Activated naive CD8-positive, alpha-beta T cell treated with anti-CD3 and anti-CD28 coated beads, Interleukin-2, amount 10 ng/mL, durations not matched to agents 7 days and 5 days (primary cell): ENCODE data around the gene FKBP11. TPM values are rescaled to one million over a fixed set of nuclear protein-coding genes. Genes with fewer than 3 reads are reported as not detected.

ENCODE experiments used
- ATAC-seq: fragments of 150-1000 bp; cut with Tn5 transposase; one replicate; pipeline ENCODE4 v1.10.0; 2021; ENCODE audit warnings: low read depth, moderate library complexity
- POLR2A ChIA-PET: fragments of 350-600 bp; sonication (Branson Sonifier 250); formaldehyde crosslinking; loops from one replicate; lab custom pipeline; 2021; ENCODE audit warnings: antibody characterized with exemption; lab: Charles Lee
- DNase-seq: peaks from one replicate; pipeline ENCODE4 v3.0.0; 2021
- H3K27ac Mint-ChIP-seq: one replicate; pipeline ENCODE4 v1.8.0; 2022; ENCODE audit warnings: mild to moderate bottlenecking, mixed read lengths
- H3K27me3 Mint-ChIP-seq: one replicate; pipeline ENCODE4 v1.8.0; 2022; ENCODE audit warnings: mild to moderate bottlenecking, moderate library complexity, mixed read lengths
- H3K36me3 Mint-ChIP-seq: one replicate; pipeline ENCODE4 v1.8.0; 2021; ENCODE audit warnings: mild to moderate bottlenecking, mixed read lengths
- H3K4me1 Mint-ChIP-seq: one replicate; pipeline ENCODE4 v1.8.0; 2021; ENCODE audit warnings: mixed read lengths
- H3K4me3 Mint-ChIP-seq: one replicate; pipeline ENCODE4 v1.8.0; 2022; ENCODE audit warnings: mild to moderate bottlenecking, moderate library complexity, mixed read lengths
- H3K9me3 Mint-ChIP-seq: one replicate; pipeline ENCODE4 v1.8.0; 2021; ENCODE audit warnings: mixed read lengths
- total RNA-seq, 2 experiments: library from RNA; stranded (reverse); gene quantifications; one replicate each; pipeline ENCODE4 v1.2.3, GENCODE V29; 2021

The FKBP11 gene
- total RNA-seq, result 10 to 100 TPM; 51.9 to 53.4 TPM

GRCh38 chr12:48925304-48926011 lies at the start of gene FKBP11:
FKBP11 (minus strand) TSS chr12:48925492; CDS start chr12:48925428, 64 bp downstream.
- DNase-seq (peak; percentile 75), ATAC-seq (peak; percentile 87)
- H3K36me3 Mint-ChIP-seq, result peaks cover 9% of the 10 kb centered on the region
- H3K27ac Mint-ChIP-seq, result peak within 1 kb of the TSS; percentile 90
- H3K27me3 Mint-ChIP-seq, result no peaks in the 10 kb centered on the region
- H3K9me3 Mint-ChIP-seq, result no peaks in the 10 kb centered on the region
- H3K4me1 Mint-ChIP-seq, result peaks cover 21% of the 10 kb centered on the region
- peak within 1 kb of the TSS; percentile 92 for H3K4me3 Mint-ChIP-seq
- POLR2A ChIA-PET, result interaction anchor here (0.9 to 2.4 kb wide), 9 partner anchors 8 to 205 kb away, joined by 3 to 13 read pairs (median 4); partner anchors contain the start of genes ARF3 and DDX23

- POLR2A ChIA-PET, result no interaction called here
- Mint-ChIP-seq H3K27me3 (peaks cover 87% of the 10 kb centered on the region), H3K4me3 (no peak overlapping the region), H3K9me3 (no peaks in the 10 kb centered on the region), H3K4me1 (peaks cover 30% of the 10 kb centered on the region), H3K36me3 (no peaks in the 10 kb centered on the region), H3K27ac (no peak overlapping the region)
- ATAC-seq, result no peak
- DNase-seq, result peak; percentile 58
Measured at GRCh38 chr12:48973941-48974673, 48.8 kb upstream of the FKBP11 start.

GRCh38 chr12:48973531-48973930 lies 48.2 kb upstream of the FKBP11 start:
- no peak overlapping the region for H3K4me3 Mint-ChIP-seq
- H3K9me3 Mint-ChIP-seq, result no peaks in the 10 kb centered on the region
- POLR2A ChIA-PET, result no interaction called here
- ATAC-seq (no peak), DNase-seq (peak; percentile 30)
- no peaks in the 10 kb centered on the region for H3K36me3 Mint-ChIP-seq
- H3K4me1 Mint-ChIP-seq, result peaks cover 25% of the 10 kb centered on the region
- peaks cover 83% of the 10 kb centered on the region for H3K27me3 Mint-ChIP-seq
- H3K27ac Mint-ChIP-seq, result no peak overlapping the region

GRCh38 chr12:48972952-48973483 lies 47.7 kb upstream of the FKBP11 start:
- no peaks in the 10 kb centered on the region for H3K9me3 Mint-ChIP-seq
- H3K27me3 Mint-ChIP-seq, result peaks cover 87% of the 10 kb centered on the region
- H3K4me1 Mint-ChIP-seq, result peaks cover 25% of the 10 kb centered on the region
- ATAC-seq (no peak), DNase-seq (no peak)
- POLR2A ChIA-PET, result no interaction called here
- H3K36me3 Mint-ChIP-seq, result no peaks in the 10 kb centered on the region
- H3K4me3 Mint-ChIP-seq, result no peak overlapping the region
- no peak overlapping the region for H3K27ac Mint-ChIP-seq

GRCh38 chr12:48972213-48972951 lies 47.1 kb upstream of the FKBP11 start:
- ATAC-seq (peak; percentile 28), DNase-seq (peak; percentile 44)
- H3K36me3 Mint-ChIP-seq, result no peaks in the 10 kb centered on the region
- peak overlapping the region; percentile 79 for H3K4me3 Mint-ChIP-seq
- H3K27me3 Mint-ChIP-seq, result peaks cover 85% of the 10 kb centered on the region
- no peaks in the 10 kb centered on the region for H3K9me3 Mint-ChIP-seq
- POLR2A ChIA-PET, result interaction anchor here (0.6 kb wide), 1 partner anchor 81 kb away, joined by 4 read pairs; no protein-coding TSS in a partner anchor
- H3K4me1 Mint-ChIP-seq, result peaks cover 20% of the 10 kb centered on the region
- H3K27ac Mint-ChIP-seq, result no peak overlapping the region

GRCh38 chr12:48970702-48971334 lies 45.5 kb upstream of the FKBP11 start:
- Mint-ChIP-seq H3K4me1 (peaks cover 16% of the 10 kb centered on the region), H3K9me3 (no peaks in the 10 kb centered on the region), H3K27me3 (peaks cover 72% of the 10 kb centered on the region), H3K27ac (no peak overlapping the region), H3K36me3 (no peaks in the 10 kb centered on the region), H3K4me3 (peak overlapping the region; percentile 45)
- no peak for ATAC-seq
- POLR2A ChIA-PET, result no interaction called here
- no peak for DNase-seq

GRCh38 chr12:48969833-48970701 lies 44.8 kb upstream of the FKBP11 start:
- DNase-seq, result peak; percentile 59
- Mint-ChIP-seq H3K4me1 (peaks cover 16% of the 10 kb centered on the region), H3K27me3 (peaks cover 66% of the 10 kb centered on the region), H3K9me3 (no peaks in the 10 kb centered on the region), H3K36me3 (no peaks in the 10 kb centered on the region), H3K4me3 (peak overlapping the region; percentile 5), H3K27ac (no peak overlapping the region)
- POLR2A ChIA-PET, result interaction anchor here (0.5 to 1.5 kb wide), 4 partner anchors 8 to 22 kb away, joined by 4 to 13 read pairs (median 6); partner anchors contain the start of genes ARF3 and WNT1
- ATAC-seq, result peak; percentile 40

- H3K27ac Mint-ChIP-seq, result no peak overlapping the region
- H3K4me3 Mint-ChIP-seq, result no peak overlapping the region
- no peak for DNase-seq
- peaks cover 58% of the 10 kb centered on the region for H3K27me3 Mint-ChIP-seq
- peaks cover 16% of the 10 kb centered on the region for H3K4me1 Mint-ChIP-seq
- no peak for ATAC-seq
- H3K9me3 Mint-ChIP-seq, result no peaks in the 10 kb centered on the region
- POLR2A ChIA-PET, result interaction anchor here (0.5 to 1.5 kb wide), 4 partner anchors 9 to 23 kb away, joined by 4 to 13 read pairs (median 6); partner anchors contain the start of genes ARF3 and WNT1
- no peaks in the 10 kb centered on the region for H3K36me3 Mint-ChIP-seq
Measured at GRCh38 chr12:48969160-48969771, 44.0 kb upstream of the FKBP11 start.

- ATAC-seq (no peak), DNase-seq (no peak)
- Mint-ChIP-seq H3K36me3 (no peaks in the 10 kb centered on the region), H3K9me3 (no peaks in the 10 kb centered on the region), H3K4me3 (no peak overlapping the region), H3K27me3 (peaks cover 51% of the 10 kb centered on the region), H3K27ac (no peak overlapping the region), H3K4me1 (peaks cover 16% of the 10 kb centered on the region)
- POLR2A ChIA-PET, result interaction anchor here (0.6 to 1.5 kb wide), 3 partner anchors 11 to 90 kb away, joined by 3 to 13 read pairs (median 4); partner anchors contain the start of gene ARF3
Measured at GRCh38 chr12:48968467-48968866, 43.2 kb upstream of the FKBP11 start.

GRCh38 chr12:48967991-48968390 lies 42.7 kb upstream of the FKBP11 start:
- H3K9me3 Mint-ChIP-seq, result no peaks in the 10 kb centered on the region
- no peak overlapping the region for H3K27ac Mint-ChIP-seq
- peaks cover 16% of the 10 kb centered on the region for H3K4me1 Mint-ChIP-seq
- DNase-seq (no peak), ATAC-seq (no peak)
- POLR2A ChIA-PET, result interaction anchor here (0.6 kb wide), 1 partner anchor 90 kb away, joined by 3 read pairs; no protein-coding TSS in a partner anchor
- H3K36me3 Mint-ChIP-seq, result no peaks in the 10 kb centered on the region
- peaks cover 47% of the 10 kb centered on the region for H3K27me3 Mint-ChIP-seq
- no peak overlapping the region for H3K4me3 Mint-ChIP-seq

GRCh38 chr12:48966177-48966895 lies 41.0 kb upstream of the FKBP11 start:
- Mint-ChIP-seq H3K4me1 (peaks cover 7% of the 10 kb centered on the region), H3K9me3 (no peaks in the 10 kb centered on the region), H3K4me3 (no peak overlapping the region), H3K27me3 (peaks cover 34% of the 10 kb centered on the region), H3K27ac (no peak overlapping the region), H3K36me3 (no peaks in the 10 kb centered on the region)
- no peak for ATAC-seq
- POLR2A ChIA-PET, result interaction anchor here (0.7 to 1.0 kb wide), 2 partner anchors 8 to 66 kb away, joined by 3 read pairs; partner anchors contain the start of gene ARF3
- no peak for DNase-seq
